Panc1 (cell line): ENCODE data around the gene PLEKHG4. TPM values are rescaled to one million over a fixed set of nuclear protein-coding genes. Genes with fewer than 3 reads are reported as not detected.

ENCODE experiments used
- ATAC-seq: fragments of 200-7000 bp; cut with Tn5 transposase; 2 replicates; pipeline ENCODE4 v1.9.1; 2020; ENCODE audit warnings: mild to moderate bottlenecking, moderate library complexity
- BruUV-seq: library from RNA; stranded (reverse); fragments of 400-500 nt; replicated peaks from 2 replicates; lab custom pipeline; 2021; lab: Mats Ljungman, UMichigan
- CTCF ChIA-PET: fragments of 300-600 bp; sonication (Branson Sonifier 250); formaldehyde crosslinking; loops from one replicate; lab custom pipeline; 2022; ENCODE audit warnings: antibody characterized with exemption; lab: Charles Lee
- POLR2A ChIA-PET: fragments of 300-600 bp; sonication (Branson Sonifier 250); formaldehyde crosslinking; loops from one replicate; lab custom pipeline; 2022; ENCODE audit warnings: antibody characterized with exemption; lab: Charles Lee
- DNase-seq: peaks from one replicate; pipeline ENCODE4 v3.0.0-alpha.2; 2010; ENCODE audit warnings: low read depth, low spot score
- H3K27ac ChIP-seq: 2 replicates; pipeline ENCODE4 v1.5.1; 2011; ENCODE audit warnings: mild to moderate bottlenecking, low read length, inconsistent platforms
- H3K27me3 ChIP-seq: fragments of 200-500 bp; sonication (Bioruptor generic); 2 replicates; pipeline ENCODE4 v1.6.0; 2014; ENCODE audit warnings: low read length, inconsistent platforms; ENCODE audit not compliant: control insufficient read depth, insufficient read depth
- H3K36me3 ChIP-seq: fragments of 200-500 bp; sonication (Bioruptor generic); 2 replicates; pipeline ENCODE4 v1.5.1; 2014; ENCODE audit warnings: inconsistent platforms, mild to moderate bottlenecking, low read length, moderate library complexity; ENCODE audit not compliant: control insufficient read depth, insufficient read depth
- H3K4me1 ChIP-seq: 2 replicates; pipeline ENCODE4 v1.5.1; 2011; ENCODE audit warnings: inconsistent platforms, mild to moderate bottlenecking, low read length, moderate library complexity; ENCODE audit not compliant: control insufficient read depth, insufficient read depth
- H3K4me3 ChIP-seq, 2 experiments: 2 replicates each; pipeline ENCODE4 v1.5.1; 2011 to 2012; ENCODE audit warnings: low read depth in 2 of 2, low read length in 2 of 2, mild to moderate bottlenecking in 2 of 2, inconsistent platforms in 1 of 2, moderate library complexity in 1 of 2
- H3K9me3 ChIP-seq: fragments of 200-500 bp; sonication (Bioruptor generic); 2 replicates; pipeline ENCODE4 v1.5.1; 2014; ENCODE audit warnings: low read depth, mild to moderate bottlenecking, inconsistent platforms, low read length, moderate library complexity; ENCODE audit not compliant: control insufficient read depth, insufficient read depth
- CTCF ChIP-seq: fragments of 450-650 bp; IDR thresholded peaks from 2 replicates; pipeline ENCODE4 v1.5.1; 2017; ENCODE audit warnings: mild to moderate bottlenecking
- POLR2AphosphoS5 ChIP-seq: IDR thresholded peaks from 2 replicates; pipeline ENCODE4 v1.6.1; 2012; ENCODE audit warnings: mild to moderate bottlenecking, low read depth, low read length, moderate library complexity
- REST ChIP-seq, 2 experiments: IDR thresholded peaks; 2 replicates each; pipeline ENCODE4 v1.6.1; 2011 to 2012; ENCODE audit warnings: low read depth in 2 of 2, control low read depth in 1 of 2, low read length in 1 of 2, mild to moderate bottlenecking in 1 of 2, moderate library complexity in 1 of 2; ENCODE audit not compliant: insufficient read depth in 1 of 2
- SIN3A ChIP-seq: IDR thresholded peaks from 2 replicates; pipeline ENCODE4 v1.6.1; 2012; ENCODE audit warnings: low read depth, mild to moderate bottlenecking, low read length, moderate library complexity, borderline replicate concordance; ENCODE audit not compliant: insufficient read depth
- TCF7L2 ChIP-seq: IDR thresholded peaks from 2 replicates; pipeline ENCODE4 v1.6.1; 2011; ENCODE audit warnings: mild to moderate bottlenecking, low read depth, low read length, inconsistent platforms
- in situ Hi-C: cut with HindIII; loops from 2 replicates; pipeline ENCODE4 v1.10.0; 2016; ENCODE audit warnings: low sequenced_read_pairs, low pct_unique_long_range_greater_than_20kb
- intact Hi-C: fragments of 100-400 bp; cut with micrococcal nuclease; formaldehyde crosslinking; loops from one replicate; pipeline ENCODE4 v1.10.0; 2022; ENCODE audit not compliant: unreplicated experiment
- total RNA-seq: library from RNA; stranded (reverse); gene quantifications from one replicate; pipeline ENCODE4 v1.2.1, GENCODE V29; 2021; ENCODE audit not compliant: unreplicated experiment

Gene PLEKHG4
- total RNA-seq, 1 experiment from 2014 or later, result 6.7 TPM

GRCh38 chr16:67269766-67270165 lies 9.6 kb upstream of the PLEKHG4 start:
- Histone ChIP-seq H3K9me3 (no peaks in the 10 kb centered on the region), H3K27ac (no peak overlapping the region), H3K4me1 (no peaks in the 10 kb centered on the region; the same call in 1 of the 2 replicates), H3K36me3 (no peaks in the 10 kb centered on the region), H3K27me3 (no peaks in the 10 kb centered on the region), H3K4me3 (no peak overlapping the region)
- DNase-seq (no peak), ATAC-seq (no peak; the same call in 1 of the 2 replicates)
- CTCF ChIA-PET, result interaction anchor here (0.6 to 0.7 kb wide), 2 partner anchors 11 to 130 kb away, joined by 3 to 5 read pairs; no protein-coding TSS in a partner anchor
- in situ Hi-C loops (no loop called here), intact Hi-C loops (no loop called here)
- no TSS peak for BruUV-seq
- TF ChIP-seq TCF7L2 (no peak), CTCF (no peak), SIN3A (no peak), POLR2AphosphoS5 (no peak), REST (IDR thresholded peaks at IDR 0.05; ENCODE audit: insufficient read depth in 1 of 2, low read depth in 2 of 2, low read length in 1 of 2) (no peak)
- POLR2A ChIA-PET, result interaction anchor here (0.6 kb wide), 1 partner anchor 412 kb away, joined by 9 read pairs; no protein-coding TSS in a partner anchor

- H3K27ac ChIP-seq, result no peak overlapping the region
- in situ Hi-C loops (no loop called here), intact Hi-C loops (no loop called here)
- POLR2A ChIA-PET, result no interaction called here
- no peaks in the 10 kb centered on the region for H3K27me3 ChIP-seq
- H3K9me3 ChIP-seq, result no peaks in the 10 kb centered on the region
- BruUV-seq, result no TSS peak
- H3K36me3 ChIP-seq, result no peaks in the 10 kb centered on the region
- TF ChIP-seq TCF7L2, result no peak
- TF ChIP-seq POLR2AphosphoS5, result no peak
- no peak for TF ChIP-seq REST (IDR thresholded peaks at IDR 0.05; ENCODE audit: insufficient read depth in 1 of 2, low read depth in 2 of 2, low read length in 1 of 2)
- no peak for TF ChIP-seq CTCF
- no peak for TF ChIP-seq SIN3A
- no peaks in the 10 kb centered on the region; the same call in 1 of the 2 replicates for H3K4me1 ChIP-seq
- no peak overlapping the region for H3K4me3 ChIP-seq
- no peak for DNase-seq
- CTCF ChIA-PET, result interaction anchor here (1.0 kb wide), 1 partner anchor 10 kb away, joined by 3 read pairs; no protein-coding TSS in a partner anchor
- 0 out of 2 replicates have a peak, but pooled peaks have one; percentile 14 for ATAC-seq
Observed at GRCh38 chr16:67270931-67271338, 8.4 kb upstream of the PLEKHG4 start.
